Heart right ventricle (tissue), 16 donors: ENCODE results near the gene GLT6D1. TPM values are rescaled to one million over a fixed set of nuclear protein-coding genes. Genes with fewer than 3 reads are reported as not detected.

Source experiments
- ATAC-seq, 8 donors: fragments of 200-7000 bp; cut with Tn5 transposase; one replicate each; pipeline ENCODE4 v1.9.1; 2020; ENCODE audit warnings: mild to moderate bottlenecking in 8 of 8, moderate library complexity in 8 of 8, moderate number of reproducible peaks in 1 of 8
- DNase-seq, 2 donors: peaks; one replicate each; pipeline ENCODE4 v3.0.0-alpha.2; 2020
- H3K27ac ChIP-seq, 10 donors: fragments of 200-600 bp; sonication (generic) in 2 of 10; one replicate each; pipeline versions ENCODE4 v1.5.0 to v1.8.0; 2020 to 2022; ENCODE audit warnings: mild to moderate bottlenecking in 3 of 10
- H3K27me3 ChIP-seq, 7 donors: fragments of 200-600 bp; one replicate each; pipeline ENCODE4 v1.8.0; 2021 to 2022; ENCODE audit warnings: mild to moderate bottlenecking in 2 of 7
- H3K36me3 ChIP-seq, 9 donors: fragments of 200-600 bp; sonication (generic) in 1 of 9; one replicate each; pipeline versions ENCODE4 v1.5.0 to v1.8.0; 2020 to 2022; ENCODE audit warnings: mild to moderate bottlenecking in 2 of 9
- H3K4me1 ChIP-seq, 9 donors: fragments of 200-600 bp; sonication (generic) in 1 of 9; one replicate each; pipeline versions ENCODE4 v1.5.0 to v1.8.0; 2020 to 2022; ENCODE audit warnings: mild to moderate bottlenecking in 4 of 9
- H3K4me3 ChIP-seq, 10 donors: fragments of 200-600 bp; sonication (generic) in 2 of 10; one replicate each; pipeline versions ENCODE4 v1.5.0 to v1.8.0; 2020 to 2022; ENCODE audit warnings: mild to moderate bottlenecking in 7 of 10, moderate library complexity in 2 of 10
- H3K9me3 ChIP-seq, 11 donors: fragments of 200-600 bp in 10 of 11; sonication (generic) in 2 of 11; one replicate each; pipeline versions ENCODE4 v1.5.0 to v1.8.0; 2013 to 2022; ENCODE audit warnings: mild to moderate bottlenecking in 2 of 11, control low read depth in 1 of 11, moderate library complexity in 1 of 11
- CTCF ChIP-seq, 9 donors: fragments of 200-600 bp; sonication (generic) in 2 of 9; IDR thresholded peaks; one replicate each; pipeline versions ENCODE4 v1.5.0 to v1.8.0; 2021 to 2022; ENCODE audit warnings: antibody characterized with exemption in 9 of 9, mild to moderate bottlenecking in 5 of 9, moderate library complexity in 1 of 9
- WGBS, 2 donors: extraction: QIAGEN DNeasy Blood & Tissue Kit; methylation state at CpG; one replicate each; pipeline ENCODE4 v1.1.7; 2013; ENCODE audit warnings: inconsistent platforms in 1 of 2; 5-methylcytosine and 5-hydroxymethylcytosine counted together
- intact Hi-C, 10 donors: fragments of 100-400 bp; cut with DNase I; formaldehyde crosslinking; loops; one replicate each; pipeline versions ENCODE4 v1.11.1 to v1.14.2; 2022
- polyA plus RNA-seq, 2 donors: library from polyadenylated mRNA; stranded (reverse); fragments of 200-250 nt; gene quantifications; one replicate each; pipeline ENCODE4 v1.2.3, GENCODE V29; 2013
- total RNA-seq, 10 donors: library from RNA; stranded (reverse); fragmentation: NEBNext Ultra II Directional in 3 of 10; extraction: Animal tissue kit (Norgen Biotek cat#: 25700) in 3 of 10; gene quantifications; one replicate each; pipeline versions ENCODE4 v1.2.1 to v1.2.4, GENCODE V29; 2021 to 2023
- donor health status: Arrhythmogenic right ventricular cardiomyopathy.
- donor health status: ischemic (EF 13 %, LVEDD 7.1; RV severe dilation, severe dysfunction).
- donor health status: healthy with polysubstance abuse.
- donor health status: DM: no; HTN: yes; CAD: no.
- donor health status: DM: no; HTN: no; CAD: no.
- donor health status: ischemic (EF 25% LVEDD 6.9; RV normal size, moderate dysfunction).
- donor health status: ischemic (EF 25% LVEDD 5.7; RV mildly dilated, moderate dysfunction).
- donor health status: healthy.
- donor health status: DM: yes; HTN: yes; CAD: no.
- donor health status: Ischemic cardiomyopathy.
- donor health status: ischemic (EF 35%, LVEDD 5.7; RV mildly dilated, moderate dysfunction).
- donor health status: nonischemic (EF 11% LVEDD 7.7; RV severe dilation, severe dysfunction).
- donor health status: DM: yes; HTN: yes; CAD: no.
- donor health status: PGD.
- donor health status: ischemic (EF 29% LVEDD 5.4; RV normal size, mild dysfunction).
- donor health status: nonischemic (EF 23%, LVEDD 6.1; RV moderate dilation, normal function).

GLT6D1 gene
- total and polyA plus RNA-seq, 12 donors = not detected

DNA sequence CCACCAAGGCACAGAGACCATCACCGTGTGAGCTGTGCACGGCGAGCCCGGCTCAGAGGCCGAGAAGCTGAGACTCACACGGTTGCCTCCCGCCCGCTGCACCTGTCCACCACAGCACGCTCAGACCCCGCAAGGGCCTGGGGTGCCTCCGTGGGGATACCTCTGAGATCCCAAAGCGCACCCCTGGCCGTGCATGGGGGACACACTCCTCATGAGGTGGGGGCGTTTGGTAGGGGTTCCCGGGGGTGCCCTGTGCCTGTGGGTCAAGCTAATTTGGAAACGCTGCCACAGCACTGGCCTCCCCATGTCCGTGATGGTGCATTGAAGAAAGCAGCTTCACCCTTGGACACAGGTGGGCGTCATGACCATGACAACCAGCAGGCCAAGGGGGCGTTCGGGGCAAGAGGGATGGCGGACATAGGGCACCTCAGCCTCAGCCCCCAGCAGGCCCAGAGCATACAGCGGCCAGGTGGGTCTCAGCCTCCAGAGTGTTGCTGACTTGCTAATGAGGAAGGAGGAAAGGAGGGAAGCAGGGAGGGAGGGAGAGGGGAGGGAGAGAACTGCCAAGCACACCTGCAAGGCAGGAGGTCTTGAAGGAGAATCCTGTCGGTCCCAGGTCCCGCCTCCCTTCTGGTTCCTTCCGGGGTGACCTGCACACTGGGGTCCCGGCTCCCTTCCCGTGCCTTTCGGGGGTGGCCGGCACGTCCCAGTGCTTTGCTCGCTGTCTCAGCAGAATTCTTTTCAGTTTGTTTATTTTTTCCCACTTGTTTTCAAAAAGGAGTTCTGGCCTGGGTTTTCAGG lies 34.7 kb downstream of the GLT6D1 start:
- Histone ChIP-seq H3K27me3 (peaks cover 0 to 19% (median 7%) of the 10 kb centered on the region in 7 donors), H3K36me3 (no peaks in the 10 kb centered on the region)
- no peak for ATAC-seq

GRCh38 chr9:135602789-135603481 lies 36.4 kb downstream of the GLT6D1 start:
- intact Hi-C loops = loop anchor here in 6 of 10 donors (5.0 to 10.0 kb wide), 3 partner anchors 519 to 682 kb away; no protein-coding TSS in a partner anchor
- H3K4me3 ChIP-seq = no peak overlapping the region
- no peak overlapping the region for H3K27ac ChIP-seq
- H3K9me3 ChIP-seq = no peaks in the 10 kb centered on the region
- TF ChIP-seq CTCF (IDR thresholded peaks at IDR 0.05) = peak; percentile 66 to 80 (median 75)
- ATAC-seq (peak in 3 of 8 donors; percentile 34 to 42 (median 35)), DNase-seq (no peak)
- H3K4me1 ChIP-seq = no peaks in the 10 kb centered on the region
- WGBS, 2 donors = 52 to 53% methylated on average over 24 of the region's 24 CpGs
- no peaks in the 10 kb centered on the region for H3K36me3 ChIP-seq
- H3K27me3 ChIP-seq = peaks cover 0 to 28% (median 11%) of the 10 kb centered on the region in 7 donors

More for the DNA sequence above, 34.7 kb downstream of the GLT6D1 start:
- H3K9me3 ChIP-seq = no peaks in the 10 kb centered on the region
- no peak overlapping the region for H3K4me3 ChIP-seq
- no peak for TF ChIP-seq CTCF (IDR thresholded peaks at IDR 0.05)
- 76 to 78% methylated on average over 31 of the region's 31 CpGs for WGBS, 2 donors
- intact Hi-C loops = loop anchor here in 6 of 10 donors (5.0 to 10.0 kb wide), 3 partner anchors 518 to 680 kb away; no protein-coding TSS in a partner anchor
- H3K4me1 ChIP-seq = no peaks in the 10 kb centered on the region
- H3K27ac ChIP-seq = no peak overlapping the region
- DNase-seq = no peak

GRCh38 chr9:135601988-135602387 lies 37.4 kb downstream of the GLT6D1 start:
- Histone ChIP-seq H3K36me3 (no peaks in the 10 kb centered on the region), H3K4me1 (no peaks in the 10 kb centered on the region), H3K27ac (no peak overlapping the region), H3K27me3 (peaks cover 0 to 37% (median 16%) of the 10 kb centered on the region in 7 donors), H3K9me3 (no peaks in the 10 kb centered on the region), H3K4me3 (no peak overlapping the region)
- WGBS, 2 donors = 86 to 88% methylated on average over 8 of the region's 8 CpGs
- intact Hi-C loops = loop anchor here in 6 of 10 donors (5.0 to 10.0 kb wide), 3 partner anchors 520 to 683 kb away; no protein-coding TSS in a partner anchor
- ATAC-seq (no peak), DNase-seq (no peak)
- no peak for TF ChIP-seq CTCF (IDR thresholded peaks at IDR 0.05)

DNA sequence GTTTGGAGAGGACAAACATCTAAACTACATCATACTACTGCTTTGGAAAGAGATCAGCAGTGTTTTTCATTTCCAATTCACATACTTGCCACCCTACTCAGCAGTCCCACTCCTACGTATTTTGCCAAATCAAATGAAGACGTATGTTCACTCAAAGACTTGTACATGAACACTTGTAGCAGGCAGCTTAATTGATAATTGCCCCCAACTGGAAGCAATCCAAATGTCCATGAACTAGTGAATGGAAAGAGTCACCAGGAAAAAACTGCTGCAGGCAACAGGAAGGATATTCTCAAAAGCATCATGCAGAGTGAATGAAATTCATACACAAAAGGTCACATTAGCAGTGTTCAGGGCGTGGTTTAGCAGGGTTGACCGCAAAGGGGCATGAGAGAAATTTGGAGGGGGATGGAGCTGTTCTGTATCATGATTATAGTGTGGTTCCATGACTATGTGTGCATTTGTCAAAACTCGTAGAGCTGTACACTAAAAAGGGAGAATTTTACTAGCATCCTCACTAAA lies 39.0 kb downstream of the GLT6D1 start:
- no peaks in the 10 kb centered on the region for H3K36me3 ChIP-seq
- intact Hi-C loops = loop anchor here in 6 of 10 donors (5.0 to 10.0 kb wide), 3 partner anchors 522 to 684 kb away; no protein-coding TSS in a partner anchor
- no peaks in the 10 kb centered on the region for H3K4me1 ChIP-seq
- peaks cover 0 to 4% (median 0%) of the 10 kb centered on the region in 11 donors for H3K9me3 ChIP-seq
- H3K4me3 ChIP-seq = no peak overlapping the region
- TF ChIP-seq CTCF (IDR thresholded peaks at IDR 0.05) = no peak
- peaks cover 0 to 39% (median 22%) of the 10 kb centered on the region in 7 donors for H3K27me3 ChIP-seq
- ATAC-seq = no peak
- 63 to 68% methylated on average over 5 of the region's 5 CpGs for WGBS, 2 donors
- no peak for DNase-seq
- no peak overlapping the region for H3K27ac ChIP-seq
